HG03108 (cell line): ENCODE results near the gene TMEM218.

Source experiments
- ATAC-seq: cut with Tn5 transposase; IDR thresholded peaks from one replicate; pipeline ENCODE4 v1.9.1; 2021; ENCODE audit warnings: moderate library complexity; ENCODE audit not compliant: unreplicated experiment

TMEM218 gene

GRCh38 chr11:125076378-125076945 is 35.0 kb downstream of the TMEM218 start:
- ATAC-seq = no peak

- ATAC-seq = no peak
Observed at GRCh38 chr11:125075900-125076317, 35.5 kb downstream of the TMEM218 start.

GRCh38 chr11:125075242-125075625 is 36.2 kb downstream of the TMEM218 start:
- no peak for ATAC-seq

- no peak for ATAC-seq
Observed at GRCh38 chr11:125074511-125075241, 36.8 kb downstream of the TMEM218 start.

- ATAC-seq = no peak
Observed at GRCh38 chr11:125073616-125074483, 37.6 kb downstream of the TMEM218 start.

GRCh38 chr11:125072961-125073590 is 38.4 kb downstream of the TMEM218 start:
- no peak for ATAC-seq

- ATAC-seq = peak; percentile 77
Observed at GRCh38 chr11:125072218-125072960, 39.0 kb downstream of the TMEM218 start.

- no peak for ATAC-seq
Observed at GRCh38 chr11:125071846-125072217, 39.6 kb downstream of the TMEM218 start.

GRCh38 chr11:125071435-125071834 is 40.0 kb downstream of the TMEM218 start:
- ATAC-seq = no peak

- peak; percentile 69 for ATAC-seq
Observed at GRCh38 chr11:125070699-125071254, 40.6 kb downstream of the TMEM218 start.

GRCh38 chr11:125069796-125070195 is 41.6 kb downstream of the TMEM218 start:
- ATAC-seq = no peak

- ATAC-seq = no peak
Observed at GRCh38 chr11:125069008-125069407, 42.4 kb downstream of the TMEM218 start.

GRCh38 chr11:125068368-125068767 is 43.1 kb downstream of the TMEM218 start:
- ATAC-seq = no peak

GRCh38 chr11:125064070-125064469 is 47.4 kb downstream of the TMEM218 start:
- ATAC-seq = no peak

- peak; percentile 9 for ATAC-seq
Observed at GRCh38 chr11:125063429-125064043, 47.9 kb downstream of the TMEM218 start.

GRCh38 chr11:125062931-125063428 is 48.4 kb downstream of the TMEM218 start, which contains the start of gene SLC37A2:
SLC37A2 (plus strand) TSS chr11:125063305; CDS start chr11:125063368, 63 bp downstream.
- peak; percentile 92 for ATAC-seq

GRCh38 chr11:125062218-125062930 is 49.1 kb downstream of the TMEM218 start:
- ATAC-seq = no peak

GRCh38 chr11:125061281-125061680 is 50.1 kb downstream of the TMEM218 start:
- ATAC-seq = no peak

GRCh38 chr11:125057693-125058016 is 53.8 kb downstream of the TMEM218 start:
- ATAC-seq = no peak
